ENCODE results near the gene SLU7.

DNA sequence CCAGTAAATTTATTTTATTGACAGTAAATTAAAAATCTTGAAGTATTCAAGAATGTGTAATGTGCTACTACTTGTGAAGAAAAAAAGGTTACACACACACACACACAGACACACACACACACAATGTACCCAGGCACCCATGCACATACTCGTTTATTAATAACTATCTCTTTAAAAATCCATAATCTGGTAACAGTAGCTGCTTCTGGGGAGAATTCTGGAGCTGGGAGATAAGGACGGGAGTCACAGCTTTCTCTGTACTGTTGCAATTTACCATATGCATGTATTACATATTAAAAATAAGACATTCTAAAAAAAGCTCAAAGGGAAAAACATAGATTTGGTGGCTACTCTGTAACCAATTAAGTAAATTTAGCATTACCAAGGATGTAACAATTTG, 40.6 kb downstream of the SLU7 start:
- TF ChIP-seq, protein P1, sequence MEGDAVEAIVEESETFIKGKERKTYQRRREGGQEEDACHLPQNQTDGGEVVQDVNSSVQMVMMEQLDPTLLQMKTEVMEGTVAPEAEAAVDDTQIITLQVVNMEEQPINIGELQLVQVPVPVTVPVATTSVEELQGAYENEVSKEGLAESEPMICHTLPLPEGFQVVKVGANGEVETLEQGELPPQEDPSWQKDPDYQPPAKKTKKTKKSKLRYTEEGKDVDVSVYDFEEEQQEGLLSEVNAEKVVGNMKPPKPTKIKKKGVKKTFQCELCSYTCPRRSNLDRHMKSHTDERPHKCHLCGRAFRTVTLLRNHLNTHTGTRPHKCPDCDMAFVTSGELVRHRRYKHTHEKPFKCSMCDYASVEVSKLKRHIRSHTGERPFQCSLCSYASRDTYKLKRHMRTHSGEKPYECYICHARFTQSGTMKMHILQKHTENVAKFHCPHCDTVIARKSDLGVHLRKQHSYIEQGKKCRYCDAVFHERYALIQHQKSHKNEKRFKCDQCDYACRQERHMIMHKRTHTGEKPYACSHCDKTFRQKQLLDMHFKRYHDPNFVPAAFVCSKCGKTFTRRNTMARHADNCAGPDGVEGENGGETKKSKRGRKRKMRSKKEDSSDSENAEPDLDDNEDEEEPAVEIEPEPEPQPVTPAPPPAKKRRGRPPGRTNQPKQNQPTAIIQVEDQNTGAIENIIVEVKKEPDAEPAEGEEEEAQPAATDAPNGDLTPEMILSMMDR (IDR thresholded peaks at IDR 0.05; ENCODE audit: extremely low read depth in 1 of 2, insufficient read depth in 1 of 2, low read depth in 1 of 2, low read length in 2 of 2), result no peak
- TF ChIP-seq POLR2A (IDR thresholded peaks at IDR 0.05; ENCODE audit: low read depth, low read length), result no peak
- TF ChIP-seq EZH2 (IDR thresholded peaks at IDR 0.05; ENCODE audit: borderline replicate concordance, low read depth, low read length, severe bottlenecking), result no peak
- no peak for TF ChIP-seq MYC (IDR thresholded peaks at IDR 0.05; ENCODE audit: low read depth, low read length)
